SJSA1 (cell line): ENCODE data around the gene CDC37. TPM values are rescaled to one million over a fixed set of nuclear protein-coding genes. Genes with fewer than 3 reads are reported as not detected.

Source experiments
- DNase-seq, 2 experiments: peaks; one replicate each; pipeline ENCODE4 v3.0.0-alpha.2; 2015 to 2020; ENCODE audit warnings: low spot score in 2 of 2, low read depth in 1 of 2
- H3K27ac ChIP-seq: fragments of 250-450 bp; sonication (Bioruptor Pico); 2 replicates; pipeline ENCODE4 v1.5.1; 2020; ENCODE audit warnings: mild to moderate bottlenecking, moderate library complexity
- H3K27me3 ChIP-seq: fragments of 250-450 bp; sonication (Bioruptor Pico); replicated peaks from 2 replicates; pipeline ENCODE4 v1.5.1; 2020; ENCODE audit warnings: mild to moderate bottlenecking, moderate library complexity
- H3K36me3 ChIP-seq: fragments of 250-450 bp; sonication (Bioruptor Pico); 2 replicates; pipeline ENCODE4 v1.5.1; 2020; ENCODE audit warnings: mild to moderate bottlenecking
- H3K4me1 ChIP-seq: fragments of 250-450 bp; sonication (Bioruptor Pico); replicated peaks from 2 replicates; pipeline ENCODE4 v1.6.1; 2021; ENCODE audit warnings: mild to moderate bottlenecking
- H3K4me3 ChIP-seq: fragments of 250-450 bp; sonication (Bioruptor Pico); 2 replicates; pipeline ENCODE4 v1.5.1; 2020; ENCODE audit warnings: mild to moderate bottlenecking
- H3K9me3 ChIP-seq: fragments of 250-450 bp; sonication (Bioruptor Pico); replicated peaks from 2 replicates; pipeline ENCODE4 v1.5.1; 2020; ENCODE audit warnings: mild to moderate bottlenecking
- total RNA-seq: library from RNA; depleted of rRNA; stranded (reverse); fragments of >200 nt; shearing (Covaris generic); gene quantifications from 2 replicates; pipeline ENCODE4 v1.2.3, GENCODE V29; 2014; rRNA removed

The CDC37 gene
- total RNA-seq, 1 experiment from 2014 or later: 367 TPM

GRCh38 chr19:10344780-10345179 lies 58.6 kb downstream of the CDC37 start:
- Histone ChIP-seq H3K36me3 (no peaks in the 10 kb centered on the region), H3K4me1 (no peaks in the 10 kb centered on the region), H3K27me3 (no peaks in the 10 kb centered on the region), H3K9me3 (no peaks in the 10 kb centered on the region), H3K27ac (no peak overlapping the region), H3K4me3 (no peak overlapping the region)
- DNase-seq: no peak

GRCh38 chr19:10343495-10343894 lies 59.8 kb downstream of the CDC37 start:
- no peak overlapping the region for H3K27ac ChIP-seq

More at GRCh38 chr19:10343495-10343894, 59.8 kb downstream of the CDC37 start:
- no peaks in the 10 kb centered on the region for H3K4me1 ChIP-seq
- no peak overlapping the region for H3K4me3 ChIP-seq
- no peaks in the 10 kb centered on the region for H3K27me3 ChIP-seq
- H3K36me3 ChIP-seq: no peaks in the 10 kb centered on the region
- DNase-seq: no peak
- H3K9me3 ChIP-seq: no peaks in the 10 kb centered on the region

Other genes starting within 250 kb of the CDC37 start
- gene DNMT1, start 208.6 kb downstream of the CDC37 start, total RNA-seq: 120 and 170 TPM in 2 replicates
- 4.9 and 7.0 TPM in 2 replicates for gene S1PR2, start 172.2 kb downstream of the CDC37 start, total RNA-seq
- gene MRPL4, start 151.3 kb downstream of the CDC37 start, total RNA-seq: 86.3 and 87.4 TPM in 2 replicates
- 11.9 and 17.2 TPM in 2 replicates for gene ICAM1, start 132.4 kb downstream of the CDC37 start, total RNA-seq
- not detected in 2 replicates for gene ICAM4, start 116.6 kb downstream of the CDC37 start, total RNA-seq
- gene ICAM5, start 113.6 kb downstream of the CDC37 start, total RNA-seq: 0.38 and 0.79 TPM in 2 replicates
- gene ZGLP1, start 93.7 kb downstream of the CDC37 start, total RNA-seq: 1.2 TPM in 1 of 2 replicates, not detected in the other
- 25.5 and 84.1 TPM in 2 replicates for gene FDX2, start 87.5 kb downstream of the CDC37 start, total RNA-seq
- 27.3 and 36.4 TPM in 2 replicates for gene RAVER1, start 70.0 kb downstream of the CDC37 start, total RNA-seq
- 6.0 and 8.1 TPM in 2 replicates for gene ICAM3, start 63.9 kb downstream of the CDC37 start, total RNA-seq
- 62.3 and 72.4 TPM in 2 replicates for gene TYK2, start 23.0 kb downstream of the CDC37 start, total RNA-seq
- gene PDE4A, start 17.0 kb upstream of the CDC37 start, total RNA-seq: 6.9 and 11.5 TPM in 2 replicates
- 49.8 and 74.1 TPM in 2 replicates for gene KEAP1, start 99.8 kb upstream of the CDC37 start, total RNA-seq
- gene S1PR5, start 113.9 kb upstream of the CDC37 start, total RNA-seq: 0.05 TPM in 1 of 2 replicates, not detected in the other
- 39.2 and 39.4 TPM in 2 replicates for gene ATG4D, start 140.4 kb upstream of the CDC37 start, total RNA-seq
- 15.2 and 19.2 TPM in 2 replicates for gene KRI1, start 162.5 kb upstream of the CDC37 start, total RNA-seq
- 28.1 and 36.6 TPM in 2 replicates for gene CDKN2D, start 165.4 kb upstream of the CDC37 start, total RNA-seq
- gene AP1M2, start 183.8 kb upstream of the CDC37 start, total RNA-seq: 4.9 and 9.9 TPM in 2 replicates
- 30.1 and 86.8 TPM in 2 replicates for gene SLC44A2, start 222.0 kb upstream of the CDC37 start, total RNA-seq